Subcutaneous adipose tissue (tissue), 4 donors: ENCODE results near the gene DUSP1. TPM values are rescaled to one million over a fixed set of nuclear protein-coding genes. Genes with fewer than 3 reads are reported as not detected.

Source experiments
- CTCF ChIP-seq: fragments of 450-650 bp; IDR thresholded peaks from one replicate; pipeline ENCODE4 v1.5.1; 2016; ENCODE audit warnings: low read depth, mild to moderate bottlenecking, control low read depth, antibody characterized with exemption, moderate library complexity
- total RNA-seq, 4 donors: library from RNA; depleted of rRNA; stranded (reverse); fragments of >200 nt; gene quantifications; one replicate each; pipeline ENCODE4 v1.1.0, GENCODE V29; 2016

Gene DUSP1
- total RNA-seq, 4 donors from 2014 or later: 742 to 1,576 (median 1,059) TPM

GRCh38 chr5:172749881-172750633 is 20.9 kb downstream of the DUSP1 start:
- TF ChIP-seq CTCF: no peak

DNA sequence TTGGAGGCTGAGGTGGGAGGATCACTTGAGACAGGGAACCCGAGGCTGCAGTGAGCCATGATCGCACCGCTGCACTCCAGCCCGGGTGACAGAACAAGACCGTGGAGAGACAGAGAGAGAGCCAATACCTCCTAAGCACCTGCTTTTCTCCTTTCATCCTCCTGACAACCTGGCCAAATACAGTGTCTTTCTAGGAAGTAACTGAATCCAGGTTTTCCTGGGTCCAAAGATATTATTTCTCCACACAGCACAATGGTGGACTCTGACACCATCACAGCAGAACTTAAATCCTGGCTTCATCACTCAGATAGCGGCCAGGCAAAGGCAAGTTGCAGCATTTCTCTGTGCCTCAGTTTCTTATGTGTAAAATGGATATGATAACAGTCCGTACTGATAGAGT is 21.9 kb downstream of the DUSP1 start:
- TF ChIP-seq CTCF: no peak

GRCh38 chr5:172748341-172748843 is 22.6 kb downstream of the DUSP1 start:
- TF ChIP-seq CTCF: no peak

DNA sequence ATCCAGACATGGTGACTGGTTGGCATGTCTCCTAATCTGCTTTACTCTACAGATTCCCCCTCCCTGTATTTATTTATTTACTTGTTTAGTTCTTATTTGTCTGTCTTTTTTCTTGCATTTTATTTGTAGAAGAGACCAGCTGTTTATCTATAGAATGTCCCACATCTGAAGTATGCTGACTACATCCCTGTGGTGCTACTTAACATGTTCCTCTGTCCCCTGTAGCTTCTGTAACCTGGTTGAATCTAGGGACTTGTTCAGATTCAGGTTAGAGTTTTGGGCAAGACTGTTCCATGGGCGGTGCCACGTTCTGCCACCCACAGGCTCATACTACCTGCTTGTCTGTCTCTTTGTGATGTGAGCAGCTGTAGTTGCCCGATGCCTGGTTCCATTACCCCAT is 23.5 kb downstream of the DUSP1 start:
- TF ChIP-seq CTCF: no peak

- no peak for TF ChIP-seq CTCF
Observed at GRCh38 chr5:172746725-172747124, 24.3 kb downstream of the DUSP1 start.

- no peak for TF ChIP-seq CTCF
Observed at GRCh38 chr5:172745838-172746237, 25.2 kb downstream of the DUSP1 start.

DNA sequence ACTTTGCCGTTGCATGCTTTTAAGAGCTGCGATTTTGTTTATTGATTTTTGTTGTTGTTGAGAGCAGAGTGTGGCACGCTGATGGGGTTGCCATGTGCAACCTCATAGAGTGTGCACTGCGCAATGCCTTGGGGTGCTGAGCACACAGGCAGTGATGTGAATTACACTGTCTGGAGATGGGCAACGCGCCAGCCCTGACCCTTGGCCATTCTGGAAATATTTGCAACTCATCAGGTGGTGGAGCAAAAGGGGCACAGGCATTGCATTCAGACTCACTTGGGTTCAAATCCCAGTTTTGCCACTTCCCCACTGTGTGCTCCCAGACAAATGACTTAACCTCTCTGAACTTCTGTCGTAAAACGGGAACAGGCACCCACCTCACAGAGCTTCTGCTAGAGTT is 25.6 kb downstream of the DUSP1 start:
- TF ChIP-seq CTCF: no peak
